Chondrocyte (in vitro differentiated cells): ENCODE results near the gene MAP3K13. TPM values are rescaled to one million over a fixed set of nuclear protein-coding genes. Genes with fewer than 3 reads are reported as not detected.

Experiments
- DNase-seq: peaks from one replicate; pipeline ENCODE4 v3.0.0; 2021; ENCODE audit warnings: mixed read lengths, low spot score
- H3K27ac Mint-ChIP-seq: one replicate; pipeline ENCODE4 v1.8.0; 2021; ENCODE audit warnings: mild to moderate bottlenecking, moderate library complexity, mixed read lengths; ENCODE audit not compliant: unreplicated experiment
- H3K27me3 Mint-ChIP-seq: 2 replicates; pipeline ENCODE4 v1.8.0; 2021; ENCODE audit warnings: low read depth, mixed read lengths
- H3K36me3 Mint-ChIP-seq: 2 replicates; pipeline ENCODE4 v1.8.0; 2021; ENCODE audit warnings: low read depth, mixed read lengths
- H3K4me1 Mint-ChIP-seq: 2 replicates; pipeline ENCODE4 v1.8.0; 2021; ENCODE audit warnings: low read depth, mild to moderate bottlenecking, mixed read lengths
- H3K4me3 Mint-ChIP-seq: one replicate; pipeline ENCODE4 v1.8.0; 2021; ENCODE audit warnings: mild to moderate bottlenecking, moderate library complexity, mixed read lengths; ENCODE audit not compliant: unreplicated experiment
- H3K9me3 Mint-ChIP-seq: 2 replicates; pipeline ENCODE4 v1.8.0; 2021; ENCODE audit warnings: low read depth, mixed read lengths
- CTCF ChIP-seq: fragments of 200-600 bp; sonication (generic); IDR thresholded peaks from 2 replicates; pipeline ENCODE4 v1.5.0; 2021; ENCODE audit warnings: antibody characterized with exemption, mild to moderate bottlenecking, moderate library complexity
- total RNA-seq: library from RNA; stranded (reverse); gene quantifications from 3 replicates; pipeline ENCODE4 v1.2.1, GENCODE V29; 2021

Gene MAP3K13
- total RNA-seq, 1 donor from 2014 or later = 18.2 TPM

- H3K4me3 Mint-ChIP-seq = no peak overlapping the region
- no peak for DNase-seq
- no peaks in the 10 kb centered on the region for H3K9me3 Mint-ChIP-seq
- no peaks in the 10 kb centered on the region for H3K4me1 Mint-ChIP-seq
- no peak for TF ChIP-seq CTCF
- no peaks in the 10 kb centered on the region for H3K36me3 Mint-ChIP-seq
- H3K27ac Mint-ChIP-seq = no peak overlapping the region
- peaks cover 24% of the 10 kb centered on the region for H3K27me3 Mint-ChIP-seq
Observed at GRCh38 chr3:185511711-185512110, 148.8 kb downstream of the MAP3K13 start.

- no peak overlapping the region for H3K4me3 Mint-ChIP-seq
- no peaks in the 10 kb centered on the region for H3K36me3 Mint-ChIP-seq
- peaks cover 42% of the 10 kb centered on the region for H3K27me3 Mint-ChIP-seq
- no peak overlapping the region for H3K27ac Mint-ChIP-seq
- H3K4me1 Mint-ChIP-seq = no peaks in the 10 kb centered on the region
- no peak for DNase-seq
- no peak for TF ChIP-seq CTCF
- no peaks in the 10 kb centered on the region for H3K9me3 Mint-ChIP-seq
Observed at GRCh38 chr3:185517387-185518130, 154.6 kb downstream of the MAP3K13 start.

GRCh38 chr3:185519021-185519420, 156.1 kb downstream of the MAP3K13 start:
- Mint-ChIP-seq H3K27me3 (peaks cover 34% of the 10 kb centered on the region), H3K4me3 (no peak overlapping the region), H3K4me1 (no peaks in the 10 kb centered on the region), H3K36me3 (no peaks in the 10 kb centered on the region), H3K27ac (no peak overlapping the region), H3K9me3 (no peaks in the 10 kb centered on the region)
- no peak for TF ChIP-seq CTCF
- DNase-seq = no peak

GRCh38 chr3:185521349-185522138, 158.6 kb downstream of the MAP3K13 start:
- Mint-ChIP-seq H3K27ac (no peak overlapping the region), H3K4me3 (no peak overlapping the region), H3K27me3 (peaks cover 32% of the 10 kb centered on the region), H3K36me3 (no peaks in the 10 kb centered on the region), H3K4me1 (no peaks in the 10 kb centered on the region), H3K9me3 (no peaks in the 10 kb centered on the region)
- no peak for DNase-seq
- TF ChIP-seq CTCF = no peak

GRCh38 chr3:185526349-185526951, 163.5 kb downstream of the MAP3K13 start:
- Mint-ChIP-seq H3K9me3 (no peaks in the 10 kb centered on the region), H3K4me1 (no peaks in the 10 kb centered on the region), H3K27me3 (peaks cover 26% of the 10 kb centered on the region), H3K36me3 (no peaks in the 10 kb centered on the region), H3K27ac (no peak overlapping the region), H3K4me3 (no peak overlapping the region)
- DNase-seq = no peak
- no peak for TF ChIP-seq CTCF
